Measurements from ENCODE around the gene PARD3B.

The PARD3B gene

GRCh38 chr2:205369813-205370212 lies 824.5 kb downstream of the PARD3B start:
- no peak for DNase-seq (ENCODE audit: low read depth)
- no peak for TF ChIP-seq CTCF (IDR thresholded peaks at IDR 0.05; ENCODE audit: low read length, missing control alignments)
- no peak overlapping the region for H3K4me3 ChIP-seq (replicated peaks; ENCODE audit: low read depth, low read length)

GRCh38 chr2:205370726-205371125 lies 825.5 kb downstream of the PARD3B start:
- no peak for DNase-seq (ENCODE audit: low read depth)
- no peak overlapping the region for H3K4me3 ChIP-seq (replicated peaks; ENCODE audit: low read depth, low read length)
- TF ChIP-seq CTCF (IDR thresholded peaks at IDR 0.05; ENCODE audit: low read length, missing control alignments) = no peak

- no peak for TF ChIP-seq CTCF (IDR thresholded peaks at IDR 0.05; ENCODE audit: low read length, missing control alignments)
- no peak overlapping the region for H3K4me3 ChIP-seq (replicated peaks; ENCODE audit: low read depth, low read length)
- peak; percentile 17 for DNase-seq (ENCODE audit: low read depth)
Measured at GRCh38 chr2:205372141-205372540, 826.9 kb downstream of the PARD3B start.

GRCh38 chr2:205375461-205376448 lies 830.5 kb downstream of the PARD3B start:
- DNase-seq (ENCODE audit: low read depth) = no peak
- H3K4me3 ChIP-seq (replicated peaks; ENCODE audit: low read depth, low read length) = no peak overlapping the region
- no peak for TF ChIP-seq CTCF (IDR thresholded peaks at IDR 0.05; ENCODE audit: low read length, missing control alignments)

- DNase-seq (ENCODE audit: low read depth) = no peak
- no peak overlapping the region for H3K4me3 ChIP-seq (replicated peaks; ENCODE audit: low read depth, low read length)
- TF ChIP-seq CTCF (IDR thresholded peaks at IDR 0.05; ENCODE audit: low read length, missing control alignments) = no peak
Measured at GRCh38 chr2:205377324-205377723, 832.0 kb downstream of the PARD3B start.

GRCh38 chr2:205383601-205384000 lies 838.3 kb downstream of the PARD3B start:
- DNase-seq (ENCODE audit: low read depth) = no peak
- no peak for TF ChIP-seq CTCF (IDR thresholded peaks at IDR 0.05; ENCODE audit: low read length, missing control alignments)
- H3K4me3 ChIP-seq (replicated peaks; ENCODE audit: low read depth, low read length) = no peak overlapping the region

Data from fibroblast of pulmonary artery (primary cell).